ENCODE results near the gene CRYBB1.
A peak's percentile ranks its signal among the peaks of the same experiment; 100 is the strongest.

CRYBB1 gene

DNA sequence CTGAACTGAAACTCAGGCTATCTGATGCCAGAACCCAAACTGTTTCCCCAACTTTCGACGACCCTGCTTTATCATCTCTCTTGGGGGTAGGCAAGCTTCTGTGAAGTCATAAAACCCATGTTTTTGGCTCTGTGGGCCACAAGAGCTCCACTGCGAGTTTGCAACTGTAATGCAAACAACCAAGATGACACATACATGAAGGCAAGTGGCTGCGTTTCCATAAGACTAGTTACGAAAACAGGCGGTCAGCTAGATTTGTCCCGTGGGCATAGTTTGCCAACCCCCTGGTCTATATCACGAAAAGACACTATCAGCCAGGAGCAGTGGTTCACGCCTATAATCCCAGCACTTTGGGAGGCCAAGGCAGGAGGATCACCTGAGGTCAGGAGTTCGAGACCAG lies 65.4 kb downstream of the CRYBB1 start:
- peak overlapping the region; percentile 2 for H4K91ac ChIP-seq (ENCODE audit: low read depth, low read length)
- H4K12ac ChIP-seq (ENCODE audit: low read depth, low read length), result no peak overlapping the region
- no peak overlapping the region for H3K9ac ChIP-seq (ENCODE audit: low read length)
- no peak overlapping the region for H2BK120ac ChIP-seq (ENCODE audit: insufficient read depth, low read length, poor library complexity)
- H2BK5ac ChIP-seq (ENCODE audit: low read depth, low read length, poor library complexity), result no peak overlapping the region
- H3K79me2 ChIP-seq (ENCODE audit: control insufficient read depth, insufficient read depth, low read length, poor library complexity), result no peaks in the 10 kb centered on the region
- WGBS (ENCODE audit: extremely low coverage, insufficient coverage, insufficient read length), result no CpG with 5 or more reads among the region's 10 CpGs
- peak overlapping the region; percentile 38 for H3K4ac ChIP-seq (ENCODE audit: low read depth, low read length)
- H3K36me3 ChIP-seq (ENCODE audit: control insufficient read depth in 1 of 2, insufficient read depth in 2 of 2, low read length in 2 of 2), result no peaks in the 10 kb centered on the region
- H3K14ac ChIP-seq (ENCODE audit: low read length), result no peak overlapping the region
- H2BK12ac ChIP-seq (ENCODE audit: low read length), result peak overlapping the region; percentile 48
- DNase-seq, result no peak
- no peak overlapping the region for H3K18ac ChIP-seq (ENCODE audit: low read length)
- H3K4me3 ChIP-seq (ENCODE audit: low read depth, low read length), result no peak overlapping the region
- no peak overlapping the region for H3K27ac ChIP-seq (ENCODE audit: low read depth, low read length)
- no peak overlapping the region for H3K4me2 ChIP-seq (ENCODE audit: low read length)
- peaks cover 2% of the 10 kb centered on the region for H3K9me3 ChIP-seq (ENCODE audit: insufficient read depth, low read depth, low read length)
- no peak overlapping the region for H4K8ac ChIP-seq (ENCODE audit: low read depth, low read length)
- peak overlapping the region; percentile 4 for H2AK5ac ChIP-seq (ENCODE audit: low read length)
- peaks cover 6 to 8% of the 10 kb centered on the region in 2 experiments for H3K4me1 ChIP-seq (ENCODE audit: control insufficient read depth in 1 of 2, insufficient read depth in 2 of 2, low read length in 2 of 2)
- no peaks in the 10 kb centered on the region for H3K79me1 ChIP-seq (ENCODE audit: low read length)
- H3K27me3 ChIP-seq (ENCODE audit: insufficient read depth, low read length), result no peaks in the 10 kb centered on the region
- no peak overlapping the region for H3K23ac ChIP-seq (ENCODE audit: low read length)
- H2AFZ ChIP-seq (ENCODE audit: insufficient read depth, low read length, poor library complexity), result no peak overlapping the region

DNA sequence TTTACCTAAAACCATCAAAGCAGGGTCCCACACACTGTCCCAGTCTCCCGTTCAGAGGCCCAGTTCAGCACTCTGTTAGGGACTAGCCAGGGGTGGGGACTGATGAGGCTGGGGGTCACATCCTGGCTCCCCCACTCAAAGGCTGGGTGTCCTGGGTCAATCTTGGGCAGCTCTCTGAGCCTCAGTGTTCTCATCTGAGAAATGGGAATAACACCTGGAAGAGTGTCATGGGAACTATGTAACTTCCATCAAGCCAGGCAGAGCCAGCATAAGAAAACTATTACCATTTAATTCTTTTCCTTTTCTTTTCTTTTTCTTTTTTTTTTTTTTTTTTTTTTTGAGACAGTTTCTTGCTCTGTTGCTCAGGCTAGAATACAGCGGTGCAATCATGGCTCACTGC lies 66.3 kb downstream of the CRYBB1 start:
- H2BK120ac ChIP-seq (ENCODE audit: insufficient read depth, low read length, poor library complexity), result no peak overlapping the region
- no peaks in the 10 kb centered on the region for H3K27me3 ChIP-seq (ENCODE audit: insufficient read depth, low read length)
- H4K8ac ChIP-seq (ENCODE audit: low read depth, low read length), result no peak overlapping the region
- no peaks in the 10 kb centered on the region for H3K79me1 ChIP-seq (ENCODE audit: low read length)
- peaks cover 6 to 8% of the 10 kb centered on the region in 2 experiments for H3K4me1 ChIP-seq (ENCODE audit: control insufficient read depth in 1 of 2, insufficient read depth in 2 of 2, low read length in 2 of 2)
- no CpG with 5 or more reads among the region's 2 CpGs for whole genome bisulfite sequencing (ENCODE audit: extremely low coverage, insufficient coverage, insufficient read length)
- H3K4ac ChIP-seq (ENCODE audit: low read depth, low read length), result no peak overlapping the region
- H3K36me3 ChIP-seq (ENCODE audit: control insufficient read depth in 1 of 2, insufficient read depth in 2 of 2, low read length in 2 of 2), result peaks cover 0 to under 1% of the 10 kb centered on the region in 2 experiments
- DNase-seq, result no peak
- no peak overlapping the region for H4K12ac ChIP-seq (ENCODE audit: low read depth, low read length)
- no peak overlapping the region for H3K27ac ChIP-seq (ENCODE audit: low read depth, low read length)
- no peak overlapping the region for H2BK5ac ChIP-seq (ENCODE audit: low read depth, low read length, poor library complexity)
- H3K9me3 ChIP-seq (ENCODE audit: insufficient read depth, low read depth, low read length), result no peaks in the 10 kb centered on the region
- no peak overlapping the region for H4K91ac ChIP-seq (ENCODE audit: low read depth, low read length)
- peak overlapping the region; percentile 0 for H3K18ac ChIP-seq (ENCODE audit: low read length)
- H3K9ac ChIP-seq (ENCODE audit: low read length), result no peak overlapping the region
- no peak overlapping the region for H2AFZ ChIP-seq (ENCODE audit: insufficient read depth, low read length, poor library complexity)
- no peaks in the 10 kb centered on the region for H3K79me2 ChIP-seq (ENCODE audit: control insufficient read depth, insufficient read depth, low read length, poor library complexity)
- no peak overlapping the region for H3K14ac ChIP-seq (ENCODE audit: low read length)
- no peak overlapping the region for H2BK12ac ChIP-seq (ENCODE audit: low read length)
- no peak overlapping the region for H3K23ac ChIP-seq (ENCODE audit: low read length)
- H3K4me2 ChIP-seq (ENCODE audit: low read length), result no peak overlapping the region
- no peak overlapping the region for H3K4me3 ChIP-seq (ENCODE audit: low read depth, low read length)
- no peak overlapping the region for H2AK5ac ChIP-seq (ENCODE audit: low read length)

DNA sequence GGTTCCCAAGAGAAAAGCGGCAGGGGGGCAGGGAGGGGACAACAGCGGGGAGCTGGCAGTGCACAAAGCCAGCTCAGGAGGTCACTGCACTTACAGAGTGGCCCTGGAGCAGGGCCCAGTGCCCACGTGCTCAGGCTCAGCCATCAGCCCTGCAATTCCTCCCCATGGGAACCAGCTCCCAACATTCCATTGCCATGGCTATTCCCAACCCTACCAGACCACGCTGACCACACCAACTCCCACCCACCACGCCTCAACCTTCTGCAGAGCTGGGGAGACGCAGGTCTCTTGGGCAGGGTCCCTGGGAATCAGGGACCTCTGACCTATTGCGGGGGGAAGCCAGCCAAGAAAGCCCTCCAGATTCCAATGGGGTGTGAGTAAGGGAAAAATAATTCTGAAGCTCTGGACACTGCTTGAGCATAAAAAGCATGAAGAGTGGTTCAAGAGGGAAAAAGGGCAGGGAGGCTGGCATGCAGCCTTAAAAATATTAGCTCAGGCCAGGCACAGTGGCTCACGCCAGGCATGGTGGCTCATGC lies 67.3 kb downstream of the CRYBB1 start:
- Histone ChIP-seq H3K14ac (ENCODE audit: low read length) (peak overlapping the region; percentile 49), H3K36me3 (ENCODE audit: control insufficient read depth in 1 of 2, insufficient read depth in 2 of 2, low read length in 2 of 2) (peaks cover 2 to 3% of the 10 kb centered on the region in 2 experiments), H3K27me3 (ENCODE audit: insufficient read depth, low read length) (no peaks in the 10 kb centered on the region), H2AFZ (ENCODE audit: insufficient read depth, low read length, poor library complexity) (no peak overlapping the region), H3K9ac (ENCODE audit: low read length) (no peak overlapping the region), H3K79me2 (ENCODE audit: control insufficient read depth, insufficient read depth, low read length, poor library complexity) (no peaks in the 10 kb centered on the region), H3K4ac (ENCODE audit: low read depth, low read length) (no peak overlapping the region), H4K12ac (ENCODE audit: low read depth, low read length) (no peak overlapping the region), H3K18ac (ENCODE audit: low read length) (peak overlapping the region; percentile 76), H3K4me3 (ENCODE audit: low read depth, low read length) (no peak overlapping the region), H3K4me2 (ENCODE audit: low read length) (no peak overlapping the region), H3K9me3 (ENCODE audit: insufficient read depth, low read depth, low read length) (no peaks in the 10 kb centered on the region), H3K27ac (ENCODE audit: low read depth, low read length) (peak overlapping the region; percentile 3), H2BK120ac (ENCODE audit: insufficient read depth, low read length, poor library complexity) (peak overlapping the region; percentile 11), H2BK12ac (ENCODE audit: low read length) (no peak overlapping the region), H3K79me1 (ENCODE audit: low read length) (no peaks in the 10 kb centered on the region), H2BK5ac (ENCODE audit: low read depth, low read length, poor library complexity) (no peak overlapping the region), H3K23ac (ENCODE audit: low read length) (no peak overlapping the region), H4K91ac (ENCODE audit: low read depth, low read length) (no peak overlapping the region), H4K8ac (ENCODE audit: low read depth, low read length) (no peak overlapping the region), H2AK5ac (ENCODE audit: low read length) (no peak overlapping the region), H3K4me1 (ENCODE audit: control insufficient read depth in 1 of 2, insufficient read depth in 2 of 2, low read length in 2 of 2) (peaks cover 6 to 8% of the 10 kb centered on the region in 2 experiments)
- DNase-seq, result no peak
- no CpG with 5 or more reads among the region's 8 CpGs for whole genome bisulfite sequencing (ENCODE audit: extremely low coverage, insufficient coverage, insufficient read length)

DNA sequence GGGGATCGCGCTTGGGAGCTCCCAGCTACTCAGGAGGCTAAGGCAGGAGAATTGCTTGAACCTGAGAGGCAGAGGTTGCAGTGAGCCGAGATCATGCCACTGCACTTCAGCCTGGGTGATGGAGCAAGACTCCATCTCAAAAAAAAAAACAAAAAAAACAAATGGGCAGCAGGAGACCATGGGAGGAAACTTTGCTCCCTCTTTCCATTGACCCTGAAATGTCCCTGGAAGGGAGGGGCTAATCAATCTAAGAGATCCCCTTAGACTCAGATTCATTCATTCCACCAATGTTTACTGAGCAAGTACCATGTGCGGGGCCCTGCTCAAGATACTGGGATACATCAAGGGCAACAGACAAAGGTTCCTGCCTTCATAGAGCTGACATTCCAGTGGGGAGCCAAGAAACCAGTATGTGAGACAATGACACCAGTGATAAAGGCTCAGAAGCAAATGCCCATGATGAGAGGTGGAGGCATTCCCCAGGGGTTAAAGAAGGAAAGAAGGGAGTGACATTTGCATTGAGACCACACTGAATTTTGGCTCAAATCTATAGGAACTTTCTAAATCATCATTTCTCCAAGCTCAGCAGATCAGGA lies 67.8 kb downstream of the CRYBB1 start:
- Histone ChIP-seq H2BK120ac (ENCODE audit: insufficient read depth, low read length, poor library complexity) (no peak overlapping the region), H3K27me3 (ENCODE audit: insufficient read depth, low read length) (no peaks in the 10 kb centered on the region), H4K91ac (ENCODE audit: low read depth, low read length) (no peak overlapping the region), H3K18ac (ENCODE audit: low read length) (no peak overlapping the region), H3K9ac (ENCODE audit: low read length) (no peak overlapping the region), H2BK12ac (ENCODE audit: low read length) (peak overlapping the region; percentile 23), H3K4me2 (ENCODE audit: low read length) (no peak overlapping the region), H3K23ac (ENCODE audit: low read length) (no peak overlapping the region), H4K8ac (ENCODE audit: low read depth, low read length) (no peak overlapping the region), H2AFZ (ENCODE audit: insufficient read depth, low read length, poor library complexity) (no peak overlapping the region), H2AK5ac (ENCODE audit: low read length) (no peak overlapping the region), H4K12ac (ENCODE audit: low read depth, low read length) (no peak overlapping the region), H3K79me2 (ENCODE audit: control insufficient read depth, insufficient read depth, low read length, poor library complexity) (no peaks in the 10 kb centered on the region), H2BK5ac (ENCODE audit: low read depth, low read length, poor library complexity) (no peak overlapping the region), H3K9me3 (ENCODE audit: insufficient read depth, low read depth, low read length) (no peaks in the 10 kb centered on the region), H3K4me3 (ENCODE audit: low read depth, low read length) (no peak overlapping the region), H3K36me3 (ENCODE audit: control insufficient read depth in 1 of 2, insufficient read depth in 2 of 2, low read length in 2 of 2) (peaks cover 2 to 3% of the 10 kb centered on the region in 2 experiments), H3K14ac (ENCODE audit: low read length) (no peak overlapping the region), H3K79me1 (ENCODE audit: low read length) (no peaks in the 10 kb centered on the region), H3K4ac (ENCODE audit: low read depth, low read length) (no peak overlapping the region), H3K27ac (ENCODE audit: low read depth, low read length) (peak overlapping the region; percentile 3), H3K4me1 (ENCODE audit: control insufficient read depth in 1 of 2, insufficient read depth in 2 of 2, low read length in 2 of 2) (peaks cover 6 to 8% of the 10 kb centered on the region in 2 experiments)
- DNase-seq, result no peak
- no CpG with 5 or more reads among the region's 4 CpGs for WGBS (ENCODE audit: extremely low coverage, insufficient coverage, insufficient read length)
